Endodermal cell (in vitro differentiated cells): Measurements from ENCODE around the gene SPAG5. TPM values are rescaled to one million over a fixed set of nuclear protein-coding genes. Genes with fewer than 3 reads are reported as not detected.

Experiments used
- DNase-seq: peaks from one replicate; pipeline ENCODE4 v3.0.0-alpha.2; 2017
- H3K27ac ChIP-seq: 2 replicates; pipeline ENCODE4 v1.5.1; 2013; ENCODE audit warnings: mild to moderate bottlenecking, low read depth, low read length, moderate library complexity
- H3K27me3 ChIP-seq: 2 replicates; pipeline ENCODE4 v1.6.1; 2013; ENCODE audit warnings: mild to moderate bottlenecking, low read length, moderate library complexity; ENCODE audit not compliant: insufficient read depth, control insufficient read depth, poor library complexity, severe bottlenecking
- H3K36me3 ChIP-seq: 2 replicates; pipeline ENCODE4 v1.7.0; 2013; ENCODE audit warnings: mild to moderate bottlenecking, low read length, moderate library complexity; ENCODE audit not compliant: control insufficient read depth, insufficient read depth
- H3K4me1 ChIP-seq: one replicate; pipeline ENCODE4 v1.7.0; 2013; ENCODE audit warnings: low read length; ENCODE audit not compliant: control insufficient read depth, insufficient read depth
- H3K4me3 ChIP-seq: 2 replicates; pipeline ENCODE4 v1.5.1; 2013; ENCODE audit warnings: mild to moderate bottlenecking, low read length, moderate library complexity
- H3K9ac ChIP-seq: 2 replicates; pipeline ENCODE4 v1.6.1; 2013; ENCODE audit warnings: mild to moderate bottlenecking, low read length, moderate library complexity; ENCODE audit not compliant: poor library complexity, severe bottlenecking; ENCODE audit errors: extremely low read depth
- H3K9me3 ChIP-seq: 2 replicates; pipeline ENCODE4 v1.6.1; 2013; ENCODE audit warnings: mild to moderate bottlenecking, low read length, moderate library complexity; ENCODE audit not compliant: control insufficient read depth
- H3K27ac Mint-ChIP-seq: 2 replicates; pipeline ENCODE4 v1.8.0; 2020; ENCODE audit warnings: mixed read lengths
- H3K27me3 Mint-ChIP-seq: 2 replicates; pipeline ENCODE4 v1.8.0; 2021; ENCODE audit warnings: mild to moderate bottlenecking, mixed read lengths; ENCODE audit not compliant: insufficient read depth
- H3K36me3 Mint-ChIP-seq: 2 replicates; pipeline ENCODE4 v1.8.0; 2020; ENCODE audit warnings: low read depth, mixed read lengths
- H3K4me1 Mint-ChIP-seq: 2 replicates; pipeline ENCODE4 v1.8.0; 2020; ENCODE audit warnings: mixed read lengths
- H3K4me3 Mint-ChIP-seq: 2 replicates; pipeline ENCODE4 v1.8.0; 2020; ENCODE audit warnings: mild to moderate bottlenecking, moderate library complexity, mixed read lengths
- H3K9me3 Mint-ChIP-seq: 2 replicates; pipeline ENCODE4 v1.8.0; 2020; ENCODE audit warnings: mild to moderate bottlenecking, mixed read lengths
- CTCF ChIP-seq: fragments of 200-600 bp; sonication (generic); conservative IDR thresholded peaks from 2 replicates; pipeline ENCODE4 v1.5.0; 2021; ENCODE audit warnings: antibody characterized with exemption, mild to moderate bottlenecking
- WGBS, 2 experiments: methylation state at CpG; one replicate each; pipeline versions ENCODE4 v1.1.5 to v1.1.7; 2013; ENCODE audit warnings: missing lambda C conversion rate in 2 of 2, mixed read lengths in 1 of 2; ENCODE audit not compliant: insufficient coverage in 1 of 2, insufficient read length in 1 of 2; 5-methylcytosine and 5-hydroxymethylcytosine counted together
- total RNA-seq, 2 donors: library from RNA; stranded (reverse); fragmentation: NEBNext Ultra II Directional in 1 of 2; extraction: Animal tissue kit (Norgen Biotek cat#: 25700) in 1 of 2; gene quantifications; 2 replicates in 1 of 2; 3 replicates in 1 of 2; pipeline ENCODE4 v1.2.1, GENCODE V29; 2021

SPAG5 gene
- total RNA-seq, 2 donors from 2014 or later: 84.8 to 132 TPM

DNA sequence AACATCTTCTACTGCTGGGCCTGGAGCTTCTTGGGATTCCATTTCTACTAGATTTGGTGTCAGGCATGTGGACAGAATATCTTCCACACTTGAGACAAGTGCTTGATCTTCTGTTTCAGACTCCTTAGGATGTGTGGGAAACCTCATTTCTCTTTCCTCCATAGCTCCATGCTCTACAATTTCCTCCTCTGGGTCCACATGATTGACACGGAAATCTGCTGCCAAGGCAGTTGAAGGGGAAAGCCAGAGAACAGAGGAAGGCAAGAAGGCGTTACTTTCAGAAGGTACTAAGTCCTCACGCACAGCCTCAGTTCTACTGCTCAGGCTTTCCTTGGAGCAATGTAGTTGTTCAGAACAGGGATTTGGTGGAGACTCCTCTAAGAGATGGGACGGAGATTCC, 6.6 kb downstream of the SPAG5 start:
- no peaks in the 10 kb centered on the region for H3K27me3 Mint-ChIP-seq
- H3K36me3 ChIP-seq: peaks cover 64% of the 10 kb centered on the region
- 94 to 100% methylated on average over 4 of the region's 4 CpGs for WGBS, 2 experiments
- H3K27ac ChIP-seq: no peak overlapping the region
- H3K9me3 ChIP-seq: no peaks in the 10 kb centered on the region
- no peak for TF ChIP-seq CTCF
- H3K9me3 Mint-ChIP-seq: no peaks in the 10 kb centered on the region
- no peak overlapping the region for H3K27ac Mint-ChIP-seq
- peaks cover 50% of the 10 kb centered on the region for H3K36me3 Mint-ChIP-seq
- H3K4me3 ChIP-seq: no peak overlapping the region
- H3K4me1 Mint-ChIP-seq: no peaks in the 10 kb centered on the region
- H3K4me3 Mint-ChIP-seq: no peak overlapping the region
- H3K9ac ChIP-seq: no peak overlapping the region
- no peaks in the 10 kb centered on the region for H3K27me3 ChIP-seq
- no peaks in the 10 kb centered on the region for H3K4me1 ChIP-seq
- DNase-seq: no peak

GRCh38 chr17:28585851-28586250, 13.0 kb downstream of the SPAG5 start:
- H3K9ac ChIP-seq: no peak overlapping the region
- H3K4me3 ChIP-seq: no peak overlapping the region
- no peak overlapping the region for H3K27ac Mint-ChIP-seq
- H3K4me1 Mint-ChIP-seq: peaks cover 8% of the 10 kb centered on the region
- no peak for DNase-seq
- H3K36me3 Mint-ChIP-seq: peaks cover 39% of the 10 kb centered on the region
- no peaks in the 10 kb centered on the region for H3K27me3 ChIP-seq
- 92 to 100% methylated on average over 1 to 3 of the region's 3 CpGs for WGBS, 2 experiments
- no peaks in the 10 kb centered on the region for H3K9me3 ChIP-seq
- H3K9me3 Mint-ChIP-seq: no peaks in the 10 kb centered on the region
- no peak overlapping the region for H3K4me3 Mint-ChIP-seq
- no peak overlapping the region for H3K27ac ChIP-seq
- H3K27me3 Mint-ChIP-seq: no peaks in the 10 kb centered on the region
- H3K4me1 ChIP-seq: no peaks in the 10 kb centered on the region
- peaks cover 81% of the 10 kb centered on the region for H3K36me3 ChIP-seq
- no peak for TF ChIP-seq CTCF

DNA sequence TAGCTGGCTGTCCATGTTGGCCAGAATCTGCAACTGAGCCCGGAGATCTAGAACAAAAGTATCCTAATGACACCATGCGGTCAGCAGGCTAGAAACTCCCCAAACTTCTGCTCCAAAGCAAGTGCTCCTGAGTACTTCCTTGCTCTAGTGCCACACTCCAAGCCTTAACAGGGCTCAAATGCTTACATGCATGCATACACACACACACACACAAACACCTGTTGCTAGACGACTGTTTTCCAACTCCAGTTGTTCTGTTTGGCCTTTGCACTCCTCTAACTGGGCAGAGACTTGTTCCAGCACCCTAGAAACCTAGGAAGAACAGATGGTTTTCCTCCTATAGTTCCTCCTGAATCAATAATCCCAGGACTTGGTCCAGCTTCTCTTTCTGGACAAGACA, 14.4 kb downstream of the SPAG5 start:
- H3K36me3 Mint-ChIP-seq: peaks cover 48% of the 10 kb centered on the region
- DNase-seq: no peak
- no peaks in the 10 kb centered on the region for H3K9me3 Mint-ChIP-seq
- Histone ChIP-seq H3K9me3 (no peaks in the 10 kb centered on the region), H3K4me3 (no peak overlapping the region), H3K9ac (no peak overlapping the region), H3K27ac (no peak overlapping the region), H3K4me1 (no peaks in the 10 kb centered on the region), H3K36me3 (peaks cover 84% of the 10 kb centered on the region), H3K27me3 (no peaks in the 10 kb centered on the region)
- H3K27ac Mint-ChIP-seq: no peak overlapping the region
- WGBS, 2 experiments: 76 to 89% methylated on average over 3 of the region's 3 CpGs
- no peak overlapping the region for H3K4me3 Mint-ChIP-seq
- H3K27me3 Mint-ChIP-seq: no peaks in the 10 kb centered on the region
- no peak for TF ChIP-seq CTCF
- peaks cover 8% of the 10 kb centered on the region for H3K4me1 Mint-ChIP-seq
